ENCODE data around the gene COQ2.

DNA sequence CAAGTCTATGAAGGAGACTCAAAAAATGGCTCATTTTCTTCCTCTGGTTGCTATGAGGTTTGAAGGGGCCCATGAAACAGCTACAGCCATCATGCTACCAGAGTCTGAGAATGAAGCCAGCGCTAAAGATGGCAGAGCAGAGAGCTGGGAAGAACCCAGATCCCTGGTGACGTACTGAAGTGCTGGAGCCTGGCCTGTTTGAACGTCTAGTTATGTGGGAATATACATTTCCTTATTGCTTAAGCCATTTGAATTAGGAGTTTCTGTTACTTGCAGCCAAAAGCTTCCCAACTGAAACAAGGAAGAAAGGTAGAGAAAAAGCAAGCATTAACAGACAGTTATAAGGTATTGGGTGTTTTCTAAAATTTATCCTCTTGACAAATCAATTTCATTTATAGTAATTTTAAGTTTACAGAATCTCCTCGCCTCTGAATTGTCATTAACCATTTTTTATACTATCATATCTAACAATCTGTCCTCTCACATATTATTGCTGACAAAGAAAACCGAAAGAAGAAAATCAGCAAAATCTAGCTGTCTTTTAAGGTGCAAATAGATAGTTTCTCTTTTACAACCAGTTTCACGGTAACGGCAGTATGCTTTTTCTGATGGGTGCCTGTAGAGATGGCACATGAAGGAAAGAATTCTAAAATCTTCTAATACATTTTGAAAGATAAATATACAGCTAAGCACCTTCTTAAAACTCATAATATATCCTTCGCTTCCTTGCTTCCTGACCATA lies 8.9 kb upstream of the COQ2 start:
- TF ChIP-seq EZH2phosphoT487 (IDR thresholded peaks at IDR 0.05; ENCODE audit: borderline replicate concordance, low read length) (no peak), EZH2 (IDR thresholded peaks at IDR 0.05; ENCODE audit: low read length, unreplicated experiment) (no peak)
- TF ChIP-seq, protein P1, sequence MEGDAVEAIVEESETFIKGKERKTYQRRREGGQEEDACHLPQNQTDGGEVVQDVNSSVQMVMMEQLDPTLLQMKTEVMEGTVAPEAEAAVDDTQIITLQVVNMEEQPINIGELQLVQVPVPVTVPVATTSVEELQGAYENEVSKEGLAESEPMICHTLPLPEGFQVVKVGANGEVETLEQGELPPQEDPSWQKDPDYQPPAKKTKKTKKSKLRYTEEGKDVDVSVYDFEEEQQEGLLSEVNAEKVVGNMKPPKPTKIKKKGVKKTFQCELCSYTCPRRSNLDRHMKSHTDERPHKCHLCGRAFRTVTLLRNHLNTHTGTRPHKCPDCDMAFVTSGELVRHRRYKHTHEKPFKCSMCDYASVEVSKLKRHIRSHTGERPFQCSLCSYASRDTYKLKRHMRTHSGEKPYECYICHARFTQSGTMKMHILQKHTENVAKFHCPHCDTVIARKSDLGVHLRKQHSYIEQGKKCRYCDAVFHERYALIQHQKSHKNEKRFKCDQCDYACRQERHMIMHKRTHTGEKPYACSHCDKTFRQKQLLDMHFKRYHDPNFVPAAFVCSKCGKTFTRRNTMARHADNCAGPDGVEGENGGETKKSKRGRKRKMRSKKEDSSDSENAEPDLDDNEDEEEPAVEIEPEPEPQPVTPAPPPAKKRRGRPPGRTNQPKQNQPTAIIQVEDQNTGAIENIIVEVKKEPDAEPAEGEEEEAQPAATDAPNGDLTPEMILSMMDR (conservative IDR thresholded peaks at IDR 0.05; ENCODE audit: low read depth, low read length): no peak
